ENCODE data around the gene LAMA2. TPM values are rescaled to one million over a fixed set of nuclear protein-coding genes. Genes with fewer than 3 reads are reported as not detected.

Gene LAMA2
- total RNA-seq, 4 donors from 2014 or later, result 15.1 to 27.3 (median 25.0) TPM

DNA sequence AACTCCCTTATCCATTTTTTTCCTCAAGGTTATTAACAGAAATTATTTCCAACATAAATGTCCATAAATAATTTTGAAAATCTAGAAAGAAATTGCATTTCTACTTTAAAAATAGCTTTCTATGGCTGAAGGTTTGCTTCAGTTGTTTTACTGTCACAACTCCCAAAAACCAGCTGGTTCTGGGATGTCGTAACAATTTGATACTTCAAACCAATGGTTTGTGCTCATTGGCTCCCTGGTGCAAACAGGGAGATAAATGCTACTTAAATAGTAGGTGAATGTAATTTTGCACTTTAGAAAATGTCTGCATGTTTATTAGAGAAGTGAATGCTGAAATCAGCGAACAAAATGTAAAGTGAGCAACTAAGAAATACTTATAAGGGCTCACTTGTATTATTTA is 31.1 kb downstream of the LAMA2 start:
- 81% methylated on average over 2 of the region's 2 CpGs for WGBS

DNA sequence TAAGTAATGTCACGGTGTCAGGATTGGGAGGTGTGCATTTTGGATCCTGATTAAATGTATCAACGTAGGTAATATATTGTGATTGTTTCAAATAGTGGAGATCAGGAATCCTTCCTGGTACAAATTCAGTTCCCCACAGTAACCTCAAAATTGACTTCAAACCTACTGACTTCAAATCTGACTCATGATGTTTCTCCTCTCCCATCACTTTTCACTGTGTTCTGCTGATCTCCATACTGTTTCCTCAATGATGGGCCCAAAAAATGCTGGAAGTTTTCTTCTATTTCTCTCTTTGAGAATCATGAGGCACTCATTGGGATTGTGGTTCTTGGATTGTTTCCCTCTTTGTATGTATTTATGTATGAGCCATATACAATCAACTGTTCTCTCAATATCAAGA is 35.9 kb downstream of the LAMA2 start:
- no peaks in the 10 kb centered on the region for H3K27me3 ChIP-seq
- no peaks in the 10 kb centered on the region for H3K4me1 ChIP-seq
- no peaks in the 10 kb centered on the region for H3K36me3 ChIP-seq
- no peak for DNase-seq (ENCODE audit: low spot score in 2 of 2)
- no peaks in the 10 kb centered on the region for H3K9me3 ChIP-seq
- H3K4me3 ChIP-seq, result no peak overlapping the region
- H3K27ac ChIP-seq, result no peak overlapping the region
- WGBS, result 86% methylated on average over 2 of the region's 2 CpGs
- no peak for TF ChIP-seq EP300 (IDR thresholded peaks at IDR 0.05)

More for the DNA sequence above, 31.1 kb downstream of the LAMA2 start:
- Histone ChIP-seq H3K4me1 (no peaks in the 10 kb centered on the region), H3K36me3 (no peaks in the 10 kb centered on the region), H3K9me3 (no peaks in the 10 kb centered on the region), H3K4me3 (no peak overlapping the region), H3K27me3 (no peaks in the 10 kb centered on the region), H3K27ac (no peak overlapping the region)
- DNase-seq (ENCODE audit: low spot score in 2 of 2), result no peak
- TF ChIP-seq, protein P1, sequence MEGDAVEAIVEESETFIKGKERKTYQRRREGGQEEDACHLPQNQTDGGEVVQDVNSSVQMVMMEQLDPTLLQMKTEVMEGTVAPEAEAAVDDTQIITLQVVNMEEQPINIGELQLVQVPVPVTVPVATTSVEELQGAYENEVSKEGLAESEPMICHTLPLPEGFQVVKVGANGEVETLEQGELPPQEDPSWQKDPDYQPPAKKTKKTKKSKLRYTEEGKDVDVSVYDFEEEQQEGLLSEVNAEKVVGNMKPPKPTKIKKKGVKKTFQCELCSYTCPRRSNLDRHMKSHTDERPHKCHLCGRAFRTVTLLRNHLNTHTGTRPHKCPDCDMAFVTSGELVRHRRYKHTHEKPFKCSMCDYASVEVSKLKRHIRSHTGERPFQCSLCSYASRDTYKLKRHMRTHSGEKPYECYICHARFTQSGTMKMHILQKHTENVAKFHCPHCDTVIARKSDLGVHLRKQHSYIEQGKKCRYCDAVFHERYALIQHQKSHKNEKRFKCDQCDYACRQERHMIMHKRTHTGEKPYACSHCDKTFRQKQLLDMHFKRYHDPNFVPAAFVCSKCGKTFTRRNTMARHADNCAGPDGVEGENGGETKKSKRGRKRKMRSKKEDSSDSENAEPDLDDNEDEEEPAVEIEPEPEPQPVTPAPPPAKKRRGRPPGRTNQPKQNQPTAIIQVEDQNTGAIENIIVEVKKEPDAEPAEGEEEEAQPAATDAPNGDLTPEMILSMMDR (IDR thresholded peaks at IDR 0.05), result no peak
- TF ChIP-seq POLR2A (IDR thresholded peaks at IDR 0.05) (no peak), POLR2AphosphoS5 (IDR thresholded peaks at IDR 0.05) (no peak), EP300 (IDR thresholded peaks at IDR 0.05) (no peak)

DNA sequence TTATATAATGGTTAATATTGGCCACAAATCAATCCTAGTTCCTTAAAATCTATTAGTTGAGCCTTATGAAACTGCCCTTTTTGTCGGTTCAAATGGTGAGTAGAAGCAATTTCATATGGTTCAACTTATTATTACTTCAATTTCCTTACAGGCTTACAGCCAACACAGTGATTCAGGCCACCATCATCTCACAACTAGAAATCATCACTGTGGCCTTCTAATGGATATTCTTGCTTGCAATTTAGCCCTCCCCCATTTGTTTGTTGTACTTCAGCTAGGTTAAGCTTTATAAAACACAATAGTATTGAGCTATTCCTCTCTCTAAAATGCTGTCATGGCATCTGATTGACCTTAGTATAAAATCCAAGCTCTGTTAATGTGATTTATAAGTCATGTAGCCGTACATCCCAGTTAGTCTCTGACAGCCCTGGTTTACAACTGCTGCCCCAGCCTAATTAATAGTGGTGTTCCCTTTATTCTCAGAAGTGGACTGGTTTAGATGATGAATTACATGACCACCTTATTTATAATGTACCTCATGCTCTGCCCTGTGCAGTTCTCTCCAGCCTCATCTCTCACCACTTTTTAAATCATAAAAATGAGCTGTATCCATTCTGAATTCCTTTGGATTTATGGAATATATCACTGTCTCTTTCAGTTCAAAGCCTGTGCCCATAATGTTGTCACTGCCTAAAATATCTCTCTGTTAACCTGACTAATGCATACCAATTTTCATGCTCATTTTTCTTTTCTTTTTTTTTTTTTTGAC is 36.7 kb downstream of the LAMA2 start:
- no peak overlapping the region for H3K4me3 ChIP-seq
- H3K27ac ChIP-seq, result no peak overlapping the region
- 72% methylated on average over 2 of the region's 2 CpGs for WGBS
- TF ChIP-seq EP300 (IDR thresholded peaks at IDR 0.05), result no peak
- no peak for TF ChIP-seq POLR2AphosphoS5 (IDR thresholded peaks at IDR 0.05)
- no peak for TF ChIP-seq POLR2A (IDR thresholded peaks at IDR 0.05)
- TF ChIP-seq, protein P1 (IDR thresholded peaks at IDR 0.05), result no peak
- DNase-seq (ENCODE audit: low spot score in 2 of 2), result no peak
- no peaks in the 10 kb centered on the region for H3K27me3 ChIP-seq
- no peaks in the 10 kb centered on the region for H3K36me3 ChIP-seq
- H3K4me1 ChIP-seq, result no peaks in the 10 kb centered on the region
- H3K9me3 ChIP-seq, result no peaks in the 10 kb centered on the region

DNA sequence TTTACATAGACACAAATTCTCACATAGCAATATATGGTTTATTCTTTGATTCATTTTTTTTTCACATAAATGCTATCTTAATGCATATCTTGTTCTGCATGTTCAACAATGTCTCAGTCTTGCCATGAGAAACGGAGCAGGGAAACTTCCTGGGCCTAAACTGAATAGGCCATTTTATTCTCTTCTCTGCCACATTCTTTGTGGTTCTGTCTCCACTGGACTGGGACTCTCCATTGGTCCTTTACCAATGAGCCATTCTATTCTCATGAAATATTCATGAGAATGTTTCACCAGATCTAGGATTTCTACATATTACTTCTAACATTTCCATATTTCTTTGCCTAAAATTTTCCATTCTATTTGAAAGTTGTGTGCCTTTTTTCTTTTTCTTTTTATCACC is 42.8 kb downstream of the LAMA2 start:
- 73% methylated on average over 1 of the region's 1 CpG for WGBS
- Histone ChIP-seq H3K36me3 (peaks cover 3% of the 10 kb centered on the region), H3K27me3 (peaks cover 3% of the 10 kb centered on the region), H3K9me3 (no peaks in the 10 kb centered on the region), H3K4me3 (no peak overlapping the region), H3K4me1 (no peaks in the 10 kb centered on the region), H3K27ac (no peak overlapping the region)
- TF ChIP-seq, protein P1 (IDR thresholded peaks at IDR 0.05), result no peak
- TF ChIP-seq POLR2AphosphoS5 (IDR thresholded peaks at IDR 0.05) (no peak), POLR2A (IDR thresholded peaks at IDR 0.05) (no peak), EP300 (IDR thresholded peaks at IDR 0.05) (no peak)
- DNase-seq (ENCODE audit: low spot score in 2 of 2), result no peak

DNA sequence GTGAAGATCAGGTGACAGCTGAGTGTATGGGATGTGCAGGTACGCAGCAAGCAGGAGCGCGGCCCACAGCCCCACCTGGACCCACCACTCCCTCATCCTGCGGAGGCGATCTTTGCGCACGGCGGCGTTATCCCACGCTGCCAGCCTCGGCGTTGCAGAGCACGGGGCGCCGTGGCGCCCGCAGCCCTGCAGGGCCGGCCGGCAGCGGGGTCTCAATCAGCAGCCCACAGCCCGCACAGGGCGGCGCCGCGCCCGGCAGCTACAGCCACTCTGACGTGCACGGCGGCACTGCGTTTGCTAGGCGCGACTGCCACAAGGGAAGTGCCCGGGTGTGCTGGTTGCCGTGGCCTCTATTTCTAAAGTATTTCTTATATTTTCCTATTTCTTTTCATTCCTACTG is 46.9 kb downstream of the LAMA2 start:
- peaks cover 3% of the 10 kb centered on the region for H3K27me3 ChIP-seq
- DNase-seq (ENCODE audit: low spot score in 2 of 2), result no peak
- H3K36me3 ChIP-seq, result peaks cover 3% of the 10 kb centered on the region
- H3K4me1 ChIP-seq, result no peaks in the 10 kb centered on the region
- H3K27ac ChIP-seq, result no peak overlapping the region
- no peak overlapping the region for H3K4me3 ChIP-seq
- H3K9me3 ChIP-seq, result no peaks in the 10 kb centered on the region
- TF ChIP-seq POLR2A (IDR thresholded peaks at IDR 0.05), result no peak
- no peak for TF ChIP-seq POLR2AphosphoS5 (IDR thresholded peaks at IDR 0.05)
- no peak for TF ChIP-seq EP300 (IDR thresholded peaks at IDR 0.05)
- TF ChIP-seq, protein P1 (IDR thresholded peaks at IDR 0.05), result no peak
- WGBS, result 52% methylated on average over 8 of the region's 34 CpGs

Data from suprapubic skin (tissue), 4 donors.